ENCODE data around the gene FLT1. TPM values are rescaled to one million over a fixed set of nuclear protein-coding genes. Genes with fewer than 3 reads are reported as not detected.

FLT1 gene
- total RNA-seq, 1 experiment from 2014 or later, result not detected

GRCh38 chr13:28531077-28531844 is 36.3 kb upstream of the FLT1 start:
- TF ChIP-seq CTCF (IDR thresholded peaks at IDR 0.05; ENCODE audit: unreplicated experiment), result no peak
- DNase-seq, result no peak
- H3K4me3 Mint-ChIP-seq (ENCODE audit: low read depth, unreplicated experiment), result no peak overlapping the region
- peaks cover 10% of the 10 kb centered on the region for H3K27me3 Mint-ChIP-seq (ENCODE audit: unreplicated experiment)
- H3K27ac Mint-ChIP-seq (ENCODE audit: unreplicated experiment), result no peak overlapping the region
- no peaks in the 10 kb centered on the region for H3K9me3 Mint-ChIP-seq (ENCODE audit: low read depth, unreplicated experiment)
- no peaks in the 10 kb centered on the region for H3K36me3 Mint-ChIP-seq (ENCODE audit: insufficient read depth, unreplicated experiment)
- H3K4me1 Mint-ChIP-seq (ENCODE audit: low read depth, unreplicated experiment), result no peaks in the 10 kb centered on the region
- BruUV-seq (replicated peaks), result no TSS peak
- intact Hi-C loops (cut with micrococcal nuclease; ENCODE audit: unreplicated experiment), result loop anchor here (5.0 kb wide), 1 partner anchor 106 kb away; no protein-coding TSS in a partner anchor
- CTCF ChIA-PET, result interaction anchor here (0.6 kb wide), 1 partner anchor 144 kb away, joined by 4 read pairs; no protein-coding TSS in a partner anchor

- Mint-ChIP-seq H3K9me3 (ENCODE audit: low read depth, unreplicated experiment) (no peaks in the 10 kb centered on the region), H3K27ac (ENCODE audit: unreplicated experiment) (no peak overlapping the region), H3K4me1 (ENCODE audit: low read depth, unreplicated experiment) (no peaks in the 10 kb centered on the region), H3K27me3 (ENCODE audit: unreplicated experiment) (peaks cover 15% of the 10 kb centered on the region), H3K4me3 (ENCODE audit: low read depth, unreplicated experiment) (no peak overlapping the region), H3K36me3 (ENCODE audit: insufficient read depth, unreplicated experiment) (no peaks in the 10 kb centered on the region)
- CTCF ChIA-PET, result no interaction called here
- intact Hi-C loops (cut with micrococcal nuclease; ENCODE audit: unreplicated experiment), result loop anchor here (5.0 kb wide), 1 partner anchor 107 kb away; no protein-coding TSS in a partner anchor
- BruUV-seq (replicated peaks), result no TSS peak
- no peak for DNase-seq
- TF ChIP-seq CTCF (IDR thresholded peaks at IDR 0.05; ENCODE audit: unreplicated experiment), result no peak
Measured at GRCh38 chr13:28530729-28531076, 35.8 kb upstream of the FLT1 start.

- CTCF ChIA-PET, result interaction anchor here (0.6 kb wide), 1 partner anchor 125 kb away, joined by 4 read pairs; no protein-coding TSS in a partner anchor
- TF ChIP-seq CTCF (IDR thresholded peaks at IDR 0.05; ENCODE audit: unreplicated experiment), result no peak
- BruUV-seq (replicated peaks), result no TSS peak
- Mint-ChIP-seq H3K9me3 (ENCODE audit: low read depth, unreplicated experiment) (no peaks in the 10 kb centered on the region), H3K4me1 (ENCODE audit: low read depth, unreplicated experiment) (no peaks in the 10 kb centered on the region), H3K4me3 (ENCODE audit: low read depth, unreplicated experiment) (no peak overlapping the region), H3K27me3 (ENCODE audit: unreplicated experiment) (peaks cover 23% of the 10 kb centered on the region), H3K36me3 (ENCODE audit: insufficient read depth, unreplicated experiment) (no peaks in the 10 kb centered on the region), H3K27ac (ENCODE audit: unreplicated experiment) (no peak overlapping the region)
- no peak for DNase-seq
- intact Hi-C loops (cut with micrococcal nuclease; ENCODE audit: unreplicated experiment), result loop anchor here (5.0 kb wide), 1 partner anchor 107 kb away; no protein-coding TSS in a partner anchor
Measured at GRCh38 chr13:28529836-28530235, 34.9 kb upstream of the FLT1 start.

- no peak overlapping the region for H3K27ac Mint-ChIP-seq (ENCODE audit: unreplicated experiment)
- H3K36me3 Mint-ChIP-seq (ENCODE audit: insufficient read depth, unreplicated experiment), result no peaks in the 10 kb centered on the region
- peaks cover 29% of the 10 kb centered on the region for H3K27me3 Mint-ChIP-seq (ENCODE audit: unreplicated experiment)
- no peak for TF ChIP-seq CTCF (IDR thresholded peaks at IDR 0.05; ENCODE audit: unreplicated experiment)
- H3K4me1 Mint-ChIP-seq (ENCODE audit: low read depth, unreplicated experiment), result no peaks in the 10 kb centered on the region
- no TSS peak for BruUV-seq (replicated peaks)
- intact Hi-C loops (cut with micrococcal nuclease; ENCODE audit: unreplicated experiment), result no loop called here
- CTCF ChIA-PET, result no interaction called here
- H3K4me3 Mint-ChIP-seq (ENCODE audit: low read depth, unreplicated experiment), result no peak overlapping the region
- no peaks in the 10 kb centered on the region for H3K9me3 Mint-ChIP-seq (ENCODE audit: low read depth, unreplicated experiment)
- no peak for DNase-seq
Measured at GRCh38 chr13:28528848-28529247, 33.9 kb upstream of the FLT1 start.

All from Calu3 (cell line).